HEK293T (cell line): ENCODE results near the gene PDE1A.

Experiments used
- ARNT ChIP-seq: fragments of 450-650 bp; IDR thresholded peaks from 2 replicates; pipeline ENCODE4 v1.6.1; 2017; ENCODE audit warnings: mild to moderate bottlenecking
- BHLHE40 ChIP-seq: fragments of 450-650 bp; IDR thresholded peaks from 2 replicates; pipeline ENCODE4 v1.6.1; 2016; ENCODE audit warnings: mild to moderate bottlenecking, moderate library complexity, borderline replicate concordance
- ELF4 ChIP-seq: fragments of 450-650 bp; IDR thresholded peaks from 2 replicates; pipeline ENCODE4 v1.6.1; 2017; ENCODE audit warnings: antibody characterized with exemption
- FOXM1 ChIP-seq: fragments of 450-650 bp; IDR thresholded peaks from 2 replicates; pipeline ENCODE4 v1.6.1; 2017; ENCODE audit warnings: mild to moderate bottlenecking, borderline replicate concordance
- HDGF ChIP-seq: fragments of 450-650 bp; IDR thresholded peaks from 2 replicates; pipeline ENCODE4 v1.6.1; 2017; ENCODE audit warnings: antibody characterized with exemption, borderline replicate concordance
- NFRKB ChIP-seq: fragments of 450-650 bp; IDR thresholded peaks from 2 replicates; pipeline ENCODE4 v1.6.1; 2016; ENCODE audit warnings: mild to moderate bottlenecking, moderate library complexity
- SP1 ChIP-seq: fragments of 450-650 bp; IDR thresholded peaks from 2 replicates; pipeline ENCODE4 v1.6.1; 2017
- SUZ12 ChIP-seq: fragments of 450-650 bp; IDR thresholded peaks from 2 replicates; pipeline ENCODE4 v1.6.1; 2016; ENCODE audit warnings: mild to moderate bottlenecking
- ZNF384 ChIP-seq: fragments of 450-650 bp; IDR thresholded peaks from 2 replicates; pipeline ENCODE4 v1.6.1; 2016
- TF ChIP-seq, protein P1 (sequence below): fragments of 450-650 bp; IDR thresholded peaks from 2 replicates; pipeline ENCODE4 v1.6.1; 2016

DNA sequence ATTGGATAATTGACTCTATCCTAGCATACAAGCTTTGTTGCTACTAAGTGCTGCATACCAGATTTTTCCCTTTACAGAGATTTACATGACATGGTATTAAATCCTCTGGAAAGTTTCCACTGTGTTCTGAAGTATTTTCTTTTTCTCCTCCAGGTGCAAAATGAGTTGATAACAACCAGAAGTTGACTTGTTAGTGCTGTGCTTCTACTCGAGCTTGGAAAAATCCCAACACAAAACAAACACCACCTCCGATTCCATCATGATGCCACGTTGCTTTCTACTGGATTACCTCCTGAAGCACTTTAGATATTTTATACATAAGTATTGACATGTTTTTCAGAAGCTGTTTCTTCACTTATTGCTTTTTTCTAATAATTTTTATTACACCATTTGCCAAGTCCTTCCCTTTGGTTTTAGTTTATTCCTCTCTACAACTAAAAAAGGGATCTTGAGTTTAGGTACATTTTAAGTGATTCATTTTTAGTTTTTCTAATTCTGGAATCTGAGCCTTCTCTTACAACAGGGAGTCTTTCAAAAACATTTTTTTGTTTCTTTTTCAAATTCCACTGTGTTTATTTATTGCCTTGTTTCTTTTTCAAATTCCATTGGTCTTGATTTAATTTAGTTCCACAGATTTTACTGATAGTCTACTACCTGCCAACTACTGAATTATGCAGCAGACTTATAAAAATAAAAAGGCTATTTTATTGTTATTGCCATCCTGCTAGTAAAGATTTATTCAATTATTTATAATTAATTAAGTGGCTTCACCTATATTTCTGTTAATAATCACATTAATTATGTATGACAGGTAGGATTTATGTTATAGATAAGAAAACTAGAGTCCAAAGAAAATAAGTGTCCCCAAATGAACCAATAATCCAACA, 297.8 kb downstream of the PDE1A start:
- TF ChIP-seq SUZ12 = no peak
- TF ChIP-seq NFRKB = no peak
- TF ChIP-seq HDGF = no peak
- TF ChIP-seq ELF4 = no peak
- no peak for TF ChIP-seq FOXM1
- no peak for TF ChIP-seq ARNT
- TF ChIP-seq, protein P1, sequence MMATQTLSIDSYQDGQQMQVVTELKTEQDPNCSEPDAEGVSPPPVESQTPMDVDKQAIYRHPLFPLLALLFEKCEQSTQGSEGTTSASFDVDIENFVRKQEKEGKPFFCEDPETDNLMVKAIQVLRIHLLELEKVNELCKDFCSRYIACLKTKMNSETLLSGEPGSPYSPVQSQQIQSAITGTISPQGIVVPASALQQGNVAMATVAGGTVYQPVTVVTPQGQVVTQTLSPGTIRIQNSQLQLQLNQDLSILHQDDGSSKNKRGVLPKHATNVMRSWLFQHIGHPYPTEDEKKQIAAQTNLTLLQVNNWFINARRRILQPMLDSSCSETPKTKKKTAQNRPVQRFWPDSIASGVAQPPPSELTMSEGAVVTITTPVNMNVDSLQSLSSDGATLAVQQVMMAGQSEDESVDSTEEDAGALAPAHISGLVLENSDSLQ = no peak
- no peak for TF ChIP-seq BHLHE40
- no peak for TF ChIP-seq SP1
- no peak for TF ChIP-seq ZNF384
